ENCODE data around the gene ZNF672. TPM values are rescaled to one million over a fixed set of nuclear protein-coding genes. Genes with fewer than 3 reads are reported as not detected.

ZNF672 gene
- total RNA-seq, 1 donor: 15.2 TPM

- Histone ChIP-seq H3K4me3 (ENCODE audit: insufficient read depth, low read length) (no peak overlapping the region), H3K4me2 (ENCODE audit: insufficient read depth, low read length) (peak overlapping the region; percentile 99), H2AFZ (ENCODE audit: low read length) (no peak overlapping the region), H3K79me2 (ENCODE audit: insufficient read depth, low read length) (peaks cover 16% of the 10 kb centered on the region), H3K36me3 (ENCODE audit: insufficient read depth, low read length) (peaks cover 10% of the 10 kb centered on the region), H3K9me3 (ENCODE audit: low read depth, low read length) (no peaks in the 10 kb centered on the region), H3K27me3 (ENCODE audit: insufficient read depth, low read length) (no peaks in the 10 kb centered on the region), H3K27ac (ENCODE audit: low read depth, low read length) (no peak overlapping the region), H3K4me1 (ENCODE audit: insufficient read depth, low read length) (peaks cover 33% of the 10 kb centered on the region), H4K20me1 (ENCODE audit: insufficient read depth, low read length) (no peaks in the 10 kb centered on the region)
- TF ChIP-seq CTCF (IDR thresholded peaks at IDR 0.05; ENCODE audit: extremely low read depth, low read depth, low read length): no peak
- DNase-seq (ENCODE audit: insufficient read length, low spot score, missing footprints): no peak
Observed at GRCh38 chr1:248860007-248860406, 22.0 kb downstream of the ZNF672 start.

GRCh38 chr1:248861616-248862015 lies 23.6 kb downstream of the ZNF672 start:
- Histone ChIP-seq H3K9me3 (ENCODE audit: low read depth, low read length) (no peaks in the 10 kb centered on the region), H3K4me3 (ENCODE audit: insufficient read depth, low read length) (no peak overlapping the region), H4K20me1 (ENCODE audit: insufficient read depth, low read length) (no peaks in the 10 kb centered on the region), H3K36me3 (ENCODE audit: insufficient read depth, low read length) (no peaks in the 10 kb centered on the region), H3K79me2 (ENCODE audit: insufficient read depth, low read length) (peaks cover 16% of the 10 kb centered on the region), H3K4me1 (ENCODE audit: insufficient read depth, low read length) (peaks cover 33% of the 10 kb centered on the region), H3K4me2 (ENCODE audit: insufficient read depth, low read length) (no peak overlapping the region), H3K27ac (ENCODE audit: low read depth, low read length) (no peak overlapping the region), H3K27me3 (ENCODE audit: insufficient read depth, low read length) (no peaks in the 10 kb centered on the region), H2AFZ (ENCODE audit: low read length) (no peak overlapping the region)
- no peak for DNase-seq (ENCODE audit: insufficient read length, low spot score, missing footprints)
- no peak for TF ChIP-seq CTCF (IDR thresholded peaks at IDR 0.05; ENCODE audit: extremely low read depth, low read depth, low read length)

GRCh38 chr1:248862695-248862997 lies 24.6 kb downstream of the ZNF672 start:
- Histone ChIP-seq H3K36me3 (ENCODE audit: insufficient read depth, low read length) (no peaks in the 10 kb centered on the region), H3K27me3 (ENCODE audit: insufficient read depth, low read length) (no peaks in the 10 kb centered on the region), H3K4me3 (ENCODE audit: insufficient read depth, low read length) (peak overlapping the region; percentile 78), H2AFZ (ENCODE audit: low read length) (peak overlapping the region; percentile 97), H3K79me2 (ENCODE audit: insufficient read depth, low read length) (peaks cover 10% of the 10 kb centered on the region), H3K27ac (ENCODE audit: low read depth, low read length) (no peak overlapping the region), H3K4me2 (ENCODE audit: insufficient read depth, low read length) (peak overlapping the region; percentile 96), H3K4me1 (ENCODE audit: insufficient read depth, low read length) (peaks cover 28% of the 10 kb centered on the region), H3K9me3 (ENCODE audit: low read depth, low read length) (no peaks in the 10 kb centered on the region), H4K20me1 (ENCODE audit: insufficient read depth, low read length) (no peaks in the 10 kb centered on the region)
- no peak for TF ChIP-seq CTCF (IDR thresholded peaks at IDR 0.05; ENCODE audit: extremely low read depth, low read depth, low read length)
- DNase-seq (ENCODE audit: insufficient read length, low spot score, missing footprints): peak; percentile 68

- Histone ChIP-seq H2AFZ (ENCODE audit: low read length) (peak overlapping the region; percentile 97), H3K27ac (ENCODE audit: low read depth, low read length) (no peak overlapping the region), H3K4me1 (ENCODE audit: insufficient read depth, low read length) (peaks cover 22% of the 10 kb centered on the region), H4K20me1 (ENCODE audit: insufficient read depth, low read length) (no peaks in the 10 kb centered on the region), H3K4me3 (ENCODE audit: insufficient read depth, low read length) (peak overlapping the region; percentile 78), H3K79me2 (ENCODE audit: insufficient read depth, low read length) (peaks cover 4% of the 10 kb centered on the region), H3K4me2 (ENCODE audit: insufficient read depth, low read length) (peak overlapping the region; percentile 96), H3K9me3 (ENCODE audit: low read depth, low read length) (no peaks in the 10 kb centered on the region), H3K27me3 (ENCODE audit: insufficient read depth, low read length) (no peaks in the 10 kb centered on the region), H3K36me3 (ENCODE audit: insufficient read depth, low read length) (no peaks in the 10 kb centered on the region)
- peak; percentile 93 for DNase-seq (ENCODE audit: insufficient read length, low spot score, missing footprints)
- no peak for TF ChIP-seq CTCF (IDR thresholded peaks at IDR 0.05; ENCODE audit: extremely low read depth, low read depth, low read length)
Observed at GRCh38 chr1:248862998-248863881, 25.2 kb downstream of the ZNF672 start.

Data from osteoblast (primary cell).